AG09319 (cell line): Measurements from ENCODE around the gene ANKRD39.

Experiments used
- DNase-seq: peaks from one replicate; pipeline ENCODE4 v3.0.0-alpha.2; 2010; ENCODE audit warnings: low read depth; ENCODE audit errors: extremely low read depth
- CTCF ChIP-seq: IDR thresholded peaks from 2 replicates; pipeline ENCODE4 v1.5.1; 2011; ENCODE audit warnings: low read depth, mild to moderate bottlenecking, inconsistent platforms, low read length, moderate library complexity

ANKRD39 gene

DNA sequence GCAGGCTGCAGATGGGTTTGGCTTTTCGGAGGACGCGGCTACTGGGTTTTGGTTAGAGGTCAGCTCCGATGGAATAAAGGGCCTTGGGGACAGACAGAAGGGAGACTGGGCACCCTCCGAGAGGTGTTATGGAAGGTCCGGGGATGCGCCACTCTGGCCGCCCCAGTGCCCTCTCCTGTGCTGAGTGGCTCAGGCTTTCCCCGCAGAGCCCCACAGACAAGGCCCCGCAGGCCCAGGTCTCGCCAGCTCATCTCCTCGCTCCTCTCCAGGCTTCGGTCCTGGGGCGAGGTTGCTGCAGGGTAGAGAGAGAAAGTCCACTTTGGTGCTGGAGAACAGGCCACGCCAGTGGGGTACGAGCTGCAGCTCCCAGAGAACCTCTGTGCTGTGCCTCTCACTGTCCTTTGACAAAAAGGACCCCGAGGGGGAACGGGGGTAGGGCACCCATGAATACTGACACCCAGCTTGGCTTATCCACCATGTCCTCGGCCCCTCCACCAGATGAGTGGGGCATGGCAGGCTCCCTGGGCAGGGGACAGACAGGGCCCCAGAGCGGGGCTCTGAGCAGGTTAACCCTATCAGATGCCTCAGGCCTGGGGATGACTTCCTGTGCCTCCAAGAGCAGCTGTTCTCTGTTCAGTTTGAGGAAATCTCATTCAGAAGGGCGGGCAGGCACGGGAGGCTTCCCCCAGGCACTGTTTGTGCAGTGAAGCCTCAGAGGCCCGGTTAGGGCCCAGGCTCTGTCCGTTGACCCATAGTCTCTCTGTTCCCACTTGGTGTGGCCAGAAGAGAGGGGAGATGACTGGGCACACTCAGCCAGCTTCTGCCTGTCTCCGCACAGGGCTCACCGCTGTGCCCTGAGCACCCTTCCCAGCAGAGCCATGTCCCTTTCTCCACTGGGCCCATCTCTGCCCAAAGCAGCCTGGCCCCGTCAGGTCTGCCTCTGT is 57.5 kb downstream of the ANKRD39 start:
- TF ChIP-seq CTCF, result no peak
- no peak for DNase-seq

GRCh38 chr2:96799623-96799935 is 58.2 kb downstream of the ANKRD39 start:
- no peak for TF ChIP-seq CTCF
- no peak for DNase-seq

GRCh38 chr2:96798733-96799622 is 58.8 kb downstream of the ANKRD39 start:
- TF ChIP-seq CTCF, result no peak
- DNase-seq, result no peak
